ENCODE measurements around the gene NR5A1. TPM values are rescaled to one million over a fixed set of nuclear protein-coding genes. Genes with fewer than 3 reads are reported as not detected.

NR5A1 gene
- total RNA-seq, 4 donors from 2014 or later: not detected

- TF ChIP-seq, protein P1, sequence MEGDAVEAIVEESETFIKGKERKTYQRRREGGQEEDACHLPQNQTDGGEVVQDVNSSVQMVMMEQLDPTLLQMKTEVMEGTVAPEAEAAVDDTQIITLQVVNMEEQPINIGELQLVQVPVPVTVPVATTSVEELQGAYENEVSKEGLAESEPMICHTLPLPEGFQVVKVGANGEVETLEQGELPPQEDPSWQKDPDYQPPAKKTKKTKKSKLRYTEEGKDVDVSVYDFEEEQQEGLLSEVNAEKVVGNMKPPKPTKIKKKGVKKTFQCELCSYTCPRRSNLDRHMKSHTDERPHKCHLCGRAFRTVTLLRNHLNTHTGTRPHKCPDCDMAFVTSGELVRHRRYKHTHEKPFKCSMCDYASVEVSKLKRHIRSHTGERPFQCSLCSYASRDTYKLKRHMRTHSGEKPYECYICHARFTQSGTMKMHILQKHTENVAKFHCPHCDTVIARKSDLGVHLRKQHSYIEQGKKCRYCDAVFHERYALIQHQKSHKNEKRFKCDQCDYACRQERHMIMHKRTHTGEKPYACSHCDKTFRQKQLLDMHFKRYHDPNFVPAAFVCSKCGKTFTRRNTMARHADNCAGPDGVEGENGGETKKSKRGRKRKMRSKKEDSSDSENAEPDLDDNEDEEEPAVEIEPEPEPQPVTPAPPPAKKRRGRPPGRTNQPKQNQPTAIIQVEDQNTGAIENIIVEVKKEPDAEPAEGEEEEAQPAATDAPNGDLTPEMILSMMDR (IDR thresholded peaks at IDR 0.05; ENCODE audit: low read depth): no peak
Observed at GRCh38 chr9:124514874-124515273, 7.7 kb upstream of the NR5A1 start.

- TF ChIP-seq, protein P1 (IDR thresholded peaks at IDR 0.05; ENCODE audit: low read depth): no peak
Observed at GRCh38 chr9:124514125-124514524, 6.9 kb upstream of the NR5A1 start.

DNA sequence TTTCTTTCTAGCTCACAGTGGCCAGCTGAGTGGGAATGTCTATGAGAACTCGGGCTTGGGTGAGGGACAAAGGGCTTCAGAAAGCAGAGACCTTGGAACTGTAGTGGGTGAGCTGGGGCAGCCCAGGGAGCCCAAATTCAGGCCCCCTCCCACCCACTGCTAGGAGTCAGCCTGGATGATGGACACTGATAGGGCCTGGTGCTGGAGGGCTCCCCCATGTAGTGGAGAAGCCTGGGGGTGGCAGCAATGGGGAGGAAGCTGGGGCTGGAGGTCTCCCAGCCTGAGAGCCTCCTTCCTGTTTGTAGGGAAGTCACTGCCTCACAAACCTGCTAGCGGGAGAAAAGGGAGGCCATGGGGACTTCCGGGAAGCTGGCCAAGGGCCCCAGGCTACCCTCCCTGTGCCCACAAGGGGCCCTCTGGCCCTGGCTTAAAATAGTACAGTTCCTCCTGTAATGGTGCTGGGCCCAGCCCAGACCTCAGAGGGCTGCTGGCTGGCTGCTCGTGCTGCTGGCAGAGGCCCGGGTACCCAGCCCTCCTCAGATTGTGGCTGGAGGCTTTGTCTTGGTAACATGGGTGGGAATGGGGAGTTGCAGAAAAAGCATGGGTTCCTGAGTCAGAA is 6.3 kb upstream of the NR5A1 start:
- TF ChIP-seq, protein P1 (IDR thresholded peaks at IDR 0.05; ENCODE audit: low read depth): no peak

DNA sequence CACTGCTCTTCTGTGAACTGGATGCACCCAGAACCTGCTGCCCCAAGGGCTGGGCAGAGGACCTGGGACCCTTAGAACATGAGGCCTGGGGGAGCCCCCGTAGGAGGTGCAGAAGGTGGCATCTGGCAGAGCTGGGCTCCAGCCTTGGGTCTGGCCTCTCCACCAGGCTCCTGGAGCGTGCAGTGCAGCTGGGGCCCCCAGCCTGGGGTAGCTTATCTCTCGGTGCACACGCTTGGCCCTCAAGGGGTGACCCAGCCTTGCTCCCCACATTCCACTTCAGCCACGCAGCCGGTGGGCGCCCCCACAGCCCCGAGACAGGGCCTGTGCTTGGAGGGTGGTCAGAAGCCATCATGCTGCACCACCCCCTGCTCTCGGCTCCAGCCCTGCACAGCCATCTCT is 5.6 kb upstream of the NR5A1 start:
- TF ChIP-seq, protein P1 (IDR thresholded peaks at IDR 0.05; ENCODE audit: low read depth): no peak

GRCh38 chr9:124511891-124512805 is 4.9 kb upstream of the NR5A1 start:
- TF ChIP-seq, protein P1 (IDR thresholded peaks at IDR 0.05; ENCODE audit: low read depth): no peak

DNA sequence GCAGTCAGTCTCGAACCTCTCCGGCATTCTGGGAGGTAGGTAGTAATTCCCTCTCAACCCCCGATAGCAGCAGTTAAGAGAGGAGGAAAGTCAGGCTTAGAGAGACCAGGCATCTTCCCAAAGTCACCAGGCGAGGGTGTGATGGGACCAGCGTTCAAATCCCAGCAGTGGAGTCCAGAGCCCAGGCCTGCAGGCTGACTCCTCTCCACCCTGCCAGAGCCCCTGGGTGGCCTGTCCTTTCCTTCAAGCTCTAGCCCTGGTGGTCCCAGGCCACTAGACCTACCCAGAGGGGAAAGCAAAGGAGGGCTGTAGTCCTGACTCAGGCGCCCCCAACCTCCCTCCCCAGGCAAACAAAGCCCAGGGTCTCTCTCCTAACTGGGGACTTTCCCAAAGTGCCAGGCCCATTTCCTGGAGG is 4.2 kb upstream of the NR5A1 start:
- TF ChIP-seq, protein P1 (IDR thresholded peaks at IDR 0.05; ENCODE audit: low read depth): no peak

GRCh38 chr9:124510650-124511425 is 3.6 kb upstream of the NR5A1 start:
- TF ChIP-seq, protein P1 (IDR thresholded peaks at IDR 0.05; ENCODE audit: low read depth): no peak
